Activated naive CD8-positive, alpha-beta T cell treated with anti-CD3 and anti-CD28 coated beads, Interleukin-2, amount 10 ng/mL, durations not matched to agents 7 days and 5 days (primary cell): ENCODE results near the gene MOB3B. TPM values are rescaled to one million over a fixed set of nuclear protein-coding genes. Genes with fewer than 3 reads are reported as not detected.

ENCODE experiments used
- ATAC-seq: fragments of 150-1000 bp; cut with Tn5 transposase; one replicate; pipeline ENCODE4 v1.10.0; 2021; ENCODE audit warnings: low read depth, moderate library complexity
- POLR2A ChIA-PET: fragments of 350-600 bp; sonication (Branson Sonifier 250); formaldehyde crosslinking; loops from one replicate; lab custom pipeline; 2021; ENCODE audit warnings: antibody characterized with exemption; lab: Charles Lee
- DNase-seq: peaks from one replicate; pipeline ENCODE4 v3.0.0; 2021
- H3K27ac Mint-ChIP-seq: one replicate; pipeline ENCODE4 v1.8.0; 2022; ENCODE audit warnings: mild to moderate bottlenecking, mixed read lengths
- H3K27me3 Mint-ChIP-seq: one replicate; pipeline ENCODE4 v1.8.0; 2022; ENCODE audit warnings: mild to moderate bottlenecking, moderate library complexity, mixed read lengths
- H3K36me3 Mint-ChIP-seq: one replicate; pipeline ENCODE4 v1.8.0; 2021; ENCODE audit warnings: mild to moderate bottlenecking, mixed read lengths
- H3K4me1 Mint-ChIP-seq: one replicate; pipeline ENCODE4 v1.8.0; 2021; ENCODE audit warnings: mixed read lengths
- H3K4me3 Mint-ChIP-seq: one replicate; pipeline ENCODE4 v1.8.0; 2022; ENCODE audit warnings: mild to moderate bottlenecking, moderate library complexity, mixed read lengths
- H3K9me3 Mint-ChIP-seq: one replicate; pipeline ENCODE4 v1.8.0; 2021; ENCODE audit warnings: mixed read lengths
- total RNA-seq, 2 experiments: library from RNA; stranded (reverse); gene quantifications; one replicate each; pipeline ENCODE4 v1.2.3, GENCODE V29; 2021

MOB3B gene
- total RNA-seq, 2 experiments from 2014 or later, result 3.2 to 3.6 TPM

- H3K27ac Mint-ChIP-seq, result no peak overlapping the region
- peaks cover 2% of the 10 kb centered on the region for H3K9me3 Mint-ChIP-seq
- peaks cover 20% of the 10 kb centered on the region for H3K4me1 Mint-ChIP-seq
- peaks cover 19% of the 10 kb centered on the region for H3K36me3 Mint-ChIP-seq
- ATAC-seq (no peak), DNase-seq (no peak)
- H3K4me3 Mint-ChIP-seq, result no peak overlapping the region
- POLR2A ChIA-PET, result no interaction called here
- peaks cover 2% of the 10 kb centered on the region for H3K27me3 Mint-ChIP-seq
These were observed 91.1 kb downstream of the MOB3B start for GRCh38 chr9:27438522-27438921.

DNA sequence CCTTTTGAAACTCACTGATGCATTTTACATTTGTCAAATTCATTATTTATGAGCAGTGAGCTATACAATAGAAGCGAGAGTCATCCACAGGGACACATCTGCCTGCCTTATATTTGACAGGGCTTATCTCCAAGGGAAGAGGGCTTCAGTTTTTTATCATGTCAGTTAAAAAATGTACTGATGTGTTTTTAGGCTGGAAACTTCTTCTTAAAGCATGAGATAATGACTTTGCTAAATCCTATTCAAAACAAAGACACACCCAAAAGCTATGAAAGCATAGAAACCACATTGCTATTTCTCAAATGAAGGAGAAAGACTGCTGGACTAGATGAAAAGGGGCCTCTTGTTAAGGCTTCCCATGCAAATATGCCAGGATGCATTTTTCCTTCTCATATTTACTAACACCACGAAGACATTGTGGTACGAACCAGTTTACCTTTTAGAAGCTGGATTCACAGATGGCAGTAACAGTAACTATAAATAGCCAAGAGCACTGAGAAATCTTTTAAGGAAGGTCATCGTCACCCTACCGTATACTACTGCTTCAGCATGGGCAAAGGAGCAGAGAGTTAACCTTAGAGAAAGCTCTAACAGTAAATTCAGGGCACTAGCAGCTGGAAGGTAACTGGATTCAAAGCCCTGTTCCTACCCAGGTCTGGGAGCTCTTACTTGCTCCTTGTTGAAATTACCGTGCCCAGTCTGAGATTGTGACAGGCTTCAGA is 91.8 kb downstream of the MOB3B start:
- no peak overlapping the region for H3K4me3 Mint-ChIP-seq
- H3K4me1 Mint-ChIP-seq, result peaks cover 21% of the 10 kb centered on the region
- ATAC-seq (no peak), DNase-seq (no peak)
- H3K27me3 Mint-ChIP-seq, result peaks cover 2% of the 10 kb centered on the region
- H3K27ac Mint-ChIP-seq, result no peak overlapping the region
- peaks cover 19% of the 10 kb centered on the region for H3K36me3 Mint-ChIP-seq
- H3K9me3 Mint-ChIP-seq, result peaks cover 2% of the 10 kb centered on the region
- POLR2A ChIA-PET, result no interaction called here

GRCh38 chr9:27436234-27436633 is 93.4 kb downstream of the MOB3B start:
- no peaks in the 10 kb centered on the region for H3K27me3 Mint-ChIP-seq
- POLR2A ChIA-PET, result no interaction called here
- ATAC-seq, result no peak
- H3K4me3 Mint-ChIP-seq, result no peak overlapping the region
- H3K4me1 Mint-ChIP-seq, result peaks cover 20% of the 10 kb centered on the region
- H3K9me3 Mint-ChIP-seq, result peaks cover 2% of the 10 kb centered on the region
- DNase-seq, result no peak
- no peak overlapping the region for H3K27ac Mint-ChIP-seq
- H3K36me3 Mint-ChIP-seq, result peaks cover 14% of the 10 kb centered on the region

- Mint-ChIP-seq H3K9me3 (peaks cover 2% of the 10 kb centered on the region), H3K4me1 (peaks cover 17% of the 10 kb centered on the region), H3K27ac (no peak overlapping the region)
These were observed 95.8 kb downstream of the MOB3B start for GRCh38 chr9:27433631-27434325.

DNA sequence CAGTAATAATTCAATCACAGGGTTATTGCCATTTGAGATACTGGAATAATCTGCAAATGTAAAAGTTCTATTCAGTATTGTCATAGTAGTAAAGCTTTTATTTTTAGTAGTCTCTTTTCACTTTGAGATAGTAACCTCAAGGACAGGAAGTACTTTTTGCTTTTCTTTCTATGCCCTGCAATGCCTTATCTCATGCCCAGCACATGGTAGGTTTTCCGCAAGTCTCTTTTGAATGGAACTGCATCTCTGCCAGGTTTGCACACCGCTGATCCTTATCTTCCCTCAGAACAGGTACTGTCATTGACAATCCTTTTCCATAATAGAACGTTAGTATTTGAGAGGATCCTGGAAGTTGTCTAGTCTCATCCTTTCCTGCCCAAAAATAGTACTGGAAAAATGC is 97.3 kb downstream of the MOB3B start:
- H3K4me1 Mint-ChIP-seq, result peaks cover 17% of the 10 kb centered on the region
- no peaks in the 10 kb centered on the region for H3K27me3 Mint-ChIP-seq
- POLR2A ChIA-PET, result no interaction called here

More at GRCh38 chr9:27433631-27434325, 95.8 kb downstream of the MOB3B start:
- DNase-seq (no peak), ATAC-seq (no peak)
- no peaks in the 10 kb centered on the region for H3K27me3 Mint-ChIP-seq
- H3K36me3 Mint-ChIP-seq, result peaks cover 12% of the 10 kb centered on the region
- POLR2A ChIA-PET, result no interaction called here
- H3K4me3 Mint-ChIP-seq, result no peak overlapping the region

GRCh38 chr9:27431543-27432147 is 98.0 kb downstream of the MOB3B start:
- POLR2A ChIA-PET, result interaction anchor here (0.7 kb wide), 1 partner anchor 12 kb away, joined by 6 read pairs; no protein-coding TSS in a partner anchor
- H3K36me3 Mint-ChIP-seq, result peaks cover 11% of the 10 kb centered on the region
- no peaks in the 10 kb centered on the region for H3K27me3 Mint-ChIP-seq

More for the DNA sequence above, 97.3 kb downstream of the MOB3B start:
- ATAC-seq (no peak), DNase-seq (no peak)
- Mint-ChIP-seq H3K36me3 (peaks cover 12% of the 10 kb centered on the region), H3K27ac (no peak overlapping the region), H3K4me3 (no peak overlapping the region), H3K9me3 (peaks cover 2% of the 10 kb centered on the region)

DNA sequence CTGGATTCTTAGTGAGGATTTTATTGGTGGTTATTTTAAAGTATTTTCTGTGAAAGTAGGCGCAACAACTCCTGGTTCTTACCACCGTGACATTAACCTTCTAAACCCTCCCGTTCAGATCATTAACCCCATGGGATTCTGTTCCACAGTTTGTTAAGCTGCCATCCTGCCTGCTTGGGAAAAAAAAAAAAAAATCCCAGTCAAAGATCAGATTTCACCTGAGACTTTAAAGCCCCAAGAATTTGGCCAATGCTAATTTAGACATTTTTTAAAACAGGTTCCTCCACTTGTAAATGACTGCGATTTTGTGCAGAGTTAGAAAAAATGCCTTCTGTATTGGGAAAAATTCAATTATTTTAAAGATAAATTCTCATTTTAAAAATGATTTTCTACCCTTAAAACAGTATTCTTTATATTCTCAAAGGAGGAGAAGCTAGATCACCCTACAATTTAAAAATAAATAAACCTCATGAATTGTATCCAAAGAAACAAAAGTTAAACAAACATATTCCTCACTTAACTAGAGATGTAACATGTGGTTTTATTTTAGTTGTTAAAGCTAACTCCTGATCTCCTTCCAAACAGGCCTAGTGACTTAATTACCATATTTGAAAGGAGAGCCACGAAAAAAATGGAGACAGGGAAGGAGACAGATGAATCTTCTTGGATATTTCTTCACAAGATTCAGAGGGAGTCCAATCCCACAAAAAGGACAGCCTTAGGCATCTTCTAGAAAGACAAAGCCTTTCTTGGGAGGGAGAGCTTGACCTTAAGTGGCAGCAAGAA is 98.7 kb downstream of the MOB3B start:
- DNase-seq (no peak), ATAC-seq (no peak)

More at GRCh38 chr9:27431543-27432147, 98.0 kb downstream of the MOB3B start:
- ATAC-seq, result no peak
- DNase-seq, result no peak
- no peak overlapping the region for H3K27ac Mint-ChIP-seq
- peaks cover 2% of the 10 kb centered on the region for H3K9me3 Mint-ChIP-seq
- peaks cover 17% of the 10 kb centered on the region for H3K4me1 Mint-ChIP-seq
- no peak overlapping the region for H3K4me3 Mint-ChIP-seq

DNA sequence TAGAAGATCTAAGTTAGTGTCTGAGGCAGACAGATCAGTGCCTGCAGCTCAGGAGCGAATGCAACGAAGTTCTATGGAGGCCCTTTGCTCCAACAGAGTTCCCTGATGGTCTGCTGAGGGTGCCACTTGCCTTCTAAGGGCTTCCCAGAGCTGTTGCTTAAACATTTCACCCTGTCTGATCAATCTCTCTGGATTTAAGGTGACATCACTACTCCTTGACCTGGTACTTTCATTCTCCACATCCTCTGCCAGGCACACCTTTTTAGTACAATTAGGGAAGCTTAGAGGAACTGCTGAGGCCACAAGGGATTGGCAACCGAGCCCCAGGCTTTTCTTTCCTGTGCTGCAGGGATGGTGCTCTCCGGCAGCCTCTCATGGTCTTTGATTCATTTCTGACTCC is 99.7 kb downstream of the MOB3B start:
- no peaks in the 10 kb centered on the region for H3K27me3 Mint-ChIP-seq
- no peak for ATAC-seq
- peaks cover 2% of the 10 kb centered on the region for H3K9me3 Mint-ChIP-seq
- no peak for DNase-seq
- POLR2A ChIA-PET, result no interaction called here
- H3K4me1 Mint-ChIP-seq, result peaks cover 22% of the 10 kb centered on the region
- no peak overlapping the region for H3K4me3 Mint-ChIP-seq
- peaks cover 4% of the 10 kb centered on the region for H3K36me3 Mint-ChIP-seq
- H3K27ac Mint-ChIP-seq, result no peak overlapping the region

More for the DNA sequence above, 98.7 kb downstream of the MOB3B start:
- Mint-ChIP-seq H3K36me3 (peaks cover 9% of the 10 kb centered on the region), H3K27ac (no peak overlapping the region), H3K4me1 (peaks cover 20% of the 10 kb centered on the region), H3K4me3 (no peak overlapping the region), H3K9me3 (peaks cover 2% of the 10 kb centered on the region), H3K27me3 (no peaks in the 10 kb centered on the region)
- POLR2A ChIA-PET, result interaction anchor here (0.7 kb wide), 1 partner anchor 12 kb away, joined by 6 read pairs; no protein-coding TSS in a partner anchor

DNA sequence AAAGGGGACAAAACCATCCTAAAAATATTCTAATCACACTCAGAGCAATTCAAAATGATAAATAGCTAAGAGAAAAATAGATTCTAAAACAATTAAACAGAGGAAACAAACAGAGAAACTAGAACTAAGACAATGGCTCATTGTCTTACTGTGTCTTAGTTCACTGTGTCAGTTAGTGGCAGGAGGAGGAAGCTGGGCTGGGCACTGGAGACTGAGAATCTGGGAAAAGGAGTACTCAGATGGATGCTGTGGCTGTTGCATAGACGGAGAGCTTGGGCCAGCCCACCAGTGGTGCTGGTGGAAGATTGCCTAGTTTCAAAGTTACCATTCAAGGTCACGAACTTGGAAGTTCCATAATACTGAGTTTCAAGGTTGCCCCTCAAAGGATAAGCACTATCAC is 100.2 kb downstream of the MOB3B start:
- peaks cover 2% of the 10 kb centered on the region for H3K36me3 Mint-ChIP-seq
- H3K27ac Mint-ChIP-seq, result no peak overlapping the region
- no peaks in the 10 kb centered on the region for H3K27me3 Mint-ChIP-seq
- H3K4me1 Mint-ChIP-seq, result peaks cover 20% of the 10 kb centered on the region
- POLR2A ChIA-PET, result no interaction called here
- ATAC-seq (no peak), DNase-seq (no peak)
- H3K9me3 Mint-ChIP-seq, result no peaks in the 10 kb centered on the region
- H3K4me3 Mint-ChIP-seq, result no peak overlapping the region

DNA sequence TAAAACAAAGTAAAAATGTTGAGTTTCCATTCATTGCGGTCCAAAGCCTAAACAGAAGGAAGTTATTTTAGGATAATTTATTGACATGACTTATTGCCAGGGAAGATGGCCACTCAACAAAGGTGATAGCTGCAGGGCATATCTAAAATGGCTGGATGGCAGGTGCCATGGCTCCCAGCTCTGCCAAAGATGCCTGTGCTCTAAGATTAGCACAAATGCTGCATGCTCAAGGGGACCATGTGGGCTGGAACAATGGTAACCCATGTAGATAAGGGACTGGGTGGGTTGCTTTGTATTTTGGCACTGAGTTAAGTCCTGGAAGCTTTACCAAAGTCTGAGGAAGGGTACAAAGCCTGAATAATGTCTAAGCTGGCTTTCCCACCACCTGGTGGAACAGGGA is 101.1 kb downstream of the MOB3B start:
- no peaks in the 10 kb centered on the region for H3K36me3 Mint-ChIP-seq
- H3K4me1 Mint-ChIP-seq, result peaks cover 18% of the 10 kb centered on the region
- POLR2A ChIA-PET, result no interaction called here
- ATAC-seq (no peak), DNase-seq (no peak)
- H3K4me3 Mint-ChIP-seq, result no peak overlapping the region
- H3K9me3 Mint-ChIP-seq, result no peaks in the 10 kb centered on the region
- H3K27me3 Mint-ChIP-seq, result no peaks in the 10 kb centered on the region
- no peak overlapping the region for H3K27ac Mint-ChIP-seq

DNA sequence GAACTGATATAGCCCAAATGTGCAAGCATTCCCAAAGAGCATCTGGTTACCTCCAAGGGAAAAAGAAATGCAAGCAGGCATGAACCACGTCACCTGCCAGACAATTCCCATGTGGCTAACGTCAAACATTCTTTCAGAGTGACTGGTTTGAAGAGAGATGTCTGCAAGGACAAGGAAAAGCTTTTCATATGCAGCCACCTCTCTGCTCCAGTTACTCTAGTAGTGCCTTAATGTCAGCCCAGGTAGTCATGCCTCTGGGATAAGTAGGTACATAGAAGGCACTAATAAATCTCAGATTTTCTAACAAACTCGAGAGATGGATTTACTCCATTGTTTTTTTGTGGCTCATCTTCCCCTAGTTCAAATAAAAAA is 102.4 kb downstream of the MOB3B start:
- Mint-ChIP-seq H3K4me3 (no peak overlapping the region), H3K27ac (no peak overlapping the region), H3K9me3 (no peaks in the 10 kb centered on the region), H3K27me3 (no peaks in the 10 kb centered on the region), H3K36me3 (peaks cover 1% of the 10 kb centered on the region), H3K4me1 (peaks cover 13% of the 10 kb centered on the region)
- POLR2A ChIA-PET, result no interaction called here
- ATAC-seq, result no peak
- no peak for DNase-seq

DNA sequence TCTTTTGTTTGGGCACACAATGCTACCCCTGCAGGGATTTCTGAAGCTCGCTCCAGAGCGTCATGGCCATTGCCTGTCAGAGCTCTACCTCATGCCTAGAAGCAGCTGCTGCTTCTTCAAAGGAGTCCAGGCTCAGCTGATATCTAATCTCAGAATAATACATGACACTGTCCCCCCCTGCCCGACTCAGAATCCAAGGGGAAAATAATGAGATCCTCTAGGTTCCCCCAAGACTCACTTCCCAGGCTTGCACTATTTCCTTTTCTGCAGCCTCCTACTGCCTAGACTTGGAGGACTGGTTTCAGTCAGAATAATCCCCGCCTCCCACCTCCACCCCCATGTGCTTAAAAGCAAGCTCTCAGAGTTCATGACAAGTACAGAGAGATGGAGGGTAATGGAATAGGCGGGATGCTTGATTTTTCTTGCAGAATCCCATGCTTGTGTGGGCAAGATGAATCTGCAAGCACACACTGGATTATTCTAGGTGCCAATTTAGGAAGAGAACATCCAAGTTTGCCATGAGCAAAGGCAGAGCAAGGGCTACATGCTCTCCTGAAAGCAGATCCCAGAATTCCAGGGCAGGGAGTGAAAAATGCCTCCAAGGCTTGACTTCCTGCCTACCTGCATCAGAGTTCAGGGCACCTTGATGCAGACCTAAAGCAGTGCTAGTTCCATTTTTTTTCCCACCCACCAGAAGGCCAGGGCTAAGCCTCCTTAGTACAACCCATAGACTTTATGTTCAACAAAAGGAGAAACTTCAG is 102.9 kb downstream of the MOB3B start:
- H3K27me3 Mint-ChIP-seq, result no peaks in the 10 kb centered on the region
- ATAC-seq, result no peak
- no peak for DNase-seq
- POLR2A ChIA-PET, result no interaction called here
- H3K4me1 Mint-ChIP-seq, result peaks cover 9% of the 10 kb centered on the region
- H3K27ac Mint-ChIP-seq, result no peak overlapping the region
- peaks cover 3% of the 10 kb centered on the region for H3K36me3 Mint-ChIP-seq
- H3K4me3 Mint-ChIP-seq, result no peak overlapping the region
- no peaks in the 10 kb centered on the region for H3K9me3 Mint-ChIP-seq
